K562 (cell line): Measurements from ENCODE around the gene NME2. TPM values are rescaled to one million over a fixed set of nuclear protein-coding genes. Genes with fewer than 3 reads are reported as not detected.

Experiments used
- ATF1 ChIP-seq, 2 experiments: fragments of 450-650 bp in 1 of 2; IDR thresholded peaks; 2 replicates each; pipeline ENCODE4 v1.6.1; 2016; ENCODE audit warnings: missing compliant biosample characterization in 1 of 2, missing genetic modification characterization in 1 of 2
- CBFA2T3 ChIP-seq: fragments of 450-650 bp; IDR thresholded peaks from 2 replicates; pipeline ENCODE4 v1.6.1; 2017
- COPS2 ChIP-seq: fragments of 450-650 bp; conservative IDR thresholded peaks from 2 replicates; pipeline ENCODE4 v1.6.1; 2016; ENCODE audit warnings: mild to moderate bottlenecking, moderate library complexity
- GTF2F1 ChIP-seq: IDR thresholded peaks from 2 replicates; pipeline ENCODE4 v1.6.1; 2011; ENCODE audit warnings: low read depth, low read length, improper control_type of control experiment
- JUN ChIP-seq, 2 experiments: sonication (generic) in 1 of 2; formaldehyde crosslinking in 1 of 2; IDR thresholded peaks; 2 replicates each; pipeline versions ENCODE4 v1.6.1 to v1.8.0; 2012 to 2022; ENCODE audit warnings: borderline replicate concordance in 2 of 2, mild to moderate bottlenecking in 2 of 2, improper control_type of control experiment in 1 of 2, low read depth in 1 of 2, low read length in 1 of 2, missing genetic modification reagents in 1 of 2
- KLF1 ChIP-seq: fragments of 450-650 bp; IDR thresholded peaks from 2 replicates; pipeline ENCODE4 v1.6.1; 2016; ENCODE audit warnings: missing genetic modification characterization, missing compliant biosample characterization
- LARP7 ChIP-seq: fragments of 450-650 bp; IDR thresholded peaks from 2 replicates; pipeline ENCODE4 v1.6.1; 2016
- NONO ChIP-seq, 2 experiments: fragments of 200-400 bp in 1 of 2; fragments of 450-650 bp in 1 of 2; formaldehyde crosslinking in 1 of 2; IDR thresholded peaks; 2 replicates each; pipeline ENCODE4 v1.6.1; 2017; ENCODE audit warnings: low read depth in 2 of 2, mild to moderate bottlenecking in 2 of 2, moderate library complexity in 2 of 2, low read length in 1 of 2
- POLR2AphosphoS5 ChIP-seq: IDR thresholded peaks from 2 replicates; pipeline ENCODE4 v1.6.1; 2011; ENCODE audit warnings: mild to moderate bottlenecking, low read depth, low read length, moderate library complexity; ENCODE audit not compliant: control insufficient read depth, insufficient read depth
- POLR3A ChIP-seq: IDR thresholded peaks from 2 replicates; pipeline ENCODE4 v1.6.1; 2011; ENCODE audit warnings: borderline replicate concordance, mild to moderate bottlenecking, moderate library complexity; ENCODE audit not compliant: insufficient read length, insufficient read depth; ENCODE audit errors: extremely low read depth
- RBFOX2 ChIP-seq: fragments of 200-400 bp; formaldehyde crosslinking; IDR thresholded peaks from 2 replicates; pipeline ENCODE4 v1.6.1; 2017; ENCODE audit warnings: low read depth, mild to moderate bottlenecking, low read length, moderate library complexity
- SETDB1 ChIP-seq: IDR thresholded peaks from one replicate; pipeline ENCODE4 v1.6.1; 2012; ENCODE audit warnings: low read length, control low read depth, inconsistent platforms
- TCFL5 ChIP-seq: fragments of 250-450 bp; sonication (Bioruptor Pico); conservative IDR thresholded peaks from 2 replicates; pipeline ENCODE4 v1.6.1; 2021; ENCODE audit warnings: mild to moderate bottlenecking, moderate library complexity, matching md5 sums
- ZC3H4 ChIP-seq: sonication (generic); formaldehyde crosslinking; IDR thresholded peaks from 2 replicates; pipeline ENCODE4 v1.9.0; 2021; ENCODE audit warnings: missing genetic modification reagents, borderline replicate concordance
- ZNF197 ChIP-seq: fragments of 200-800 bp; sonication (Bioruptor generic); IDR thresholded peaks from 2 replicates; pipeline ENCODE4 v1.6.1; 2016; ENCODE audit warnings: low read depth, missing genetic modification characterization, missing compliant biosample characterization
- ZNF316 ChIP-seq: fragments of 450-650 bp; IDR thresholded peaks from 2 replicates; pipeline ENCODE4 v1.6.1; 2016
- ZNF696 ChIP-seq: fragments of 250-450 bp; sonication (Bioruptor Pico); conservative IDR thresholded peaks from 2 replicates; pipeline ENCODE4 v1.4.0; 2020; ENCODE audit warnings: mild to moderate bottlenecking, moderate library complexity
- polyA plus RNA-seq, 8 experiments: library from polyadenylated mRNA; depleted of rRNA in 4 of 8; stranded (reverse) in 5 of 8; unstranded in 3 of 8; fragments of >200 nt; fragmentation: Nextera tagmentation in 2 of 8; fragmentation: Illumina TruSeq in 1 of 8; extraction: Ambion mirVana in 2 of 8; extraction: Trizol in 1 of 8; gene quantifications; 2 replicates each; pipeline versions ENCODE4 v1.2.1 to v1.2.3, GENCODE V29; 2011 to 2014; ENCODE audit warnings: inconsistent platforms in 1 of 8, missing spikeins in 1 of 8
- total RNA-seq, 7 experiments: library from RNA; depleted of rRNA in 6 of 7; stranded (reverse); fragments of >200 nt in 6 of 7; fragmentation: Illumina TruSeq in 2 of 7; extraction: Trizol in 2 of 7; gene quantifications; 2 replicates each; pipeline versions ENCODE4 v1.2.1 to v1.2.3, GENCODE V29; 2011 to 2021; ENCODE audit warnings: low replicate concordance in 1 of 7
- TF ChIP-seq, protein P1 (sequence below): fragments of 450-650 bp; formaldehyde crosslinking; IDR thresholded peaks from 2 replicates; pipeline ENCODE4 v1.4.0; 2020; ENCODE audit warnings: mild to moderate bottlenecking, moderate library complexity
- TF ChIP-seq, protein P2 (sequence below), 3 experiments: fragments of 200-800 bp in 1 of 3; fragments of 250-450 bp in 1 of 3; fragments of 450-650 bp in 1 of 3; sonication (Bioruptor Pico) in 1 of 3; sonication (Bioruptor generic) in 1 of 3; formaldehyde crosslinking in 1 of 3; IDR thresholded peaks; 2 replicates each; pipeline versions ENCODE4 v1.6.1 to v1.8.0; 2016 to 2022; ENCODE audit warnings: mild to moderate bottlenecking in 2 of 3, missing genetic modification characterization in 2 of 3, missing compliant biosample characterization in 1 of 3, moderate library complexity in 1 of 3

The NME2 gene
- total and polyA plus RNA-seq, 9 of the 15 experiments (the other 6 are each of a cell fraction or from before 2014, with no cell fraction given): 684 to 1,202 (median 924) TPM

DNA sequence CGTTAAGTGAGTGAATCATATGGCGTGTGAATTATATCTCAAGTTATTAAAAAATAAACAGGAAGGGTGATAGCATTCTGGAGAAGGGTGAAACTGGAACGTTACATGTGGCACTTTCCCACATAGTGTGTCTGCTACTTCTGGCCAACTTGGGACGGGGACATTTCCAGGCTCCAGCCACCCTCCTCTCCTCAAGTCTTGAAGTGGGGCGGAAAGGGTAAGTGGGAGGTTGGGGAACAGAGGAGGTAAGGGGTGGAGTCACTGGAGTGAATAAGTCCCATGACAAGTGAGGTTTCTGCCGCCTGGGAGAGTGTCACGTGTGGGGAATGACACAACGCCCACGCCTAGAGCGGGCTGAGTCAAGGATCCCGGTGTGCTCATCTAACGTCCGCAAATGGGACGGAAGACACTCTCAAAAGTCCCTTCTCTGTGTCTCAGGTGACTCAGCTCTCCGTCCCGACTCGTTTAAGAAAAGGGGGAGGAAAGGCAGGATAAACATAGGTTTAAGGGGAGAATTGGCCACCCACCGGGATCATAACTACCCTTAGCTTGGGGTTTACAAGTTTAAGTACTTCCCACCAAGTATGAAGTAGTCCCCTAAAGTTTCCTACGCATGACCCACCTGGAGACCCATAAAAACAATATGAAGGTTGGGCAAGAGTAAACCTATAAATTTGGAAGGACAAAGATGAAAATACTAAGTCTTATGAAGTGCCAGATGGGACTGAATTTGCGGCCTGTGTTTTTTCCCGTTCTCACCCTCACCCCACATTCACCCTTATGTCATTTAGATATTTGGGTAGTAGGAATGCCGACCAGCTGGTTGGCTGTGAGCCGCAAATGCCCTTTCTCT, 44.4 kb upstream of the NME2 start (continued):
- no peak for TF ChIP-seq POLR3A
- TF ChIP-seq CBFA2T3: peak; percentile 48; the same call in 1 of the 2 replicates
- TF ChIP-seq ZNF197 (CRISPR knock-in tag): no peak
- TF ChIP-seq COPS2: no peak
- TF ChIP-seq ZNF696 (CRISPR knock-in tag): no peak
- TF ChIP-seq TCFL5: no peak
- TF ChIP-seq ATF1 (CRISPR knock-in tag; IDR thresholded peaks at IDR 0.05): no peak
- peak; percentile 80 for TF ChIP-seq ATF1 (tag; IDR thresholded peaks at IDR 0.05)
- peak; percentile 67; the same call in 1 of the 2 replicates for TF ChIP-seq KLF1 (tag)
- TF ChIP-seq SETDB1: peak; percentile 75
- TF ChIP-seq RBFOX2: peak; percentile 77
- TF ChIP-seq, protein P1, sequence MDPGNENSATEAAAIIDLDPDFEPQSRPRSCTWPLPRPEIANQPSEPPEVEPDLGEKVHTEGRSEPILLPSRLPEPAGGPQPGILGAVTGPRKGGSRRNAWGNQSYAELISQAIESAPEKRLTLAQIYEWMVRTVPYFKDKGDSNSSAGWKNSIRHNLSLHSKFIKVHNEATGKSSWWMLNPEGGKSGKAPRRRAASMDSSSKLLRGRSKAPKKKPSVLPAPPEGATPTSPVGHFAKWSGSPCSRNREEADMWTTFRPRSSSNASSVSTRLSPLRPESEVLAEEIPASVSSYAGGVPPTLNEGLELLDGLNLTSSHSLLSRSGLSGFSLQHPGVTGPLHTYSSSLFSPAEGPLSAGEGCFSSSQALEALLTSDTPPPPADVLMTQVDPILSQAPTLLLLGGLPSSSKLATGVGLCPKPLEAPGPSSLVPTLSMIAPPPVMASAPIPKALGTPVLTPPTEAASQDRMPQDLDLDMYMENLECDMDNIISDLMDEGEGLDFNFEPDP (CRISPR knock-in tag): no peak
- peak; percentile 78; the same call in 1 of the 2 replicates for TF ChIP-seq GTF2F1
- TF ChIP-seq NONO (IDR thresholded peaks at IDR 0.05; ENCODE audit: low read depth in 2 of 2, low read length in 1 of 2): 0 out of 4 replicates have a peak, but pooled peaks of 1 of the 2 experiments have one; percentile 39
- 0 out of 2 replicates have a peak, but pooled peaks have one; percentile 48 for TF ChIP-seq ZC3H4 (CRISPR knock-in tag)
- peak; percentile 82 for TF ChIP-seq ZNF316
- TF ChIP-seq, protein P2, sequence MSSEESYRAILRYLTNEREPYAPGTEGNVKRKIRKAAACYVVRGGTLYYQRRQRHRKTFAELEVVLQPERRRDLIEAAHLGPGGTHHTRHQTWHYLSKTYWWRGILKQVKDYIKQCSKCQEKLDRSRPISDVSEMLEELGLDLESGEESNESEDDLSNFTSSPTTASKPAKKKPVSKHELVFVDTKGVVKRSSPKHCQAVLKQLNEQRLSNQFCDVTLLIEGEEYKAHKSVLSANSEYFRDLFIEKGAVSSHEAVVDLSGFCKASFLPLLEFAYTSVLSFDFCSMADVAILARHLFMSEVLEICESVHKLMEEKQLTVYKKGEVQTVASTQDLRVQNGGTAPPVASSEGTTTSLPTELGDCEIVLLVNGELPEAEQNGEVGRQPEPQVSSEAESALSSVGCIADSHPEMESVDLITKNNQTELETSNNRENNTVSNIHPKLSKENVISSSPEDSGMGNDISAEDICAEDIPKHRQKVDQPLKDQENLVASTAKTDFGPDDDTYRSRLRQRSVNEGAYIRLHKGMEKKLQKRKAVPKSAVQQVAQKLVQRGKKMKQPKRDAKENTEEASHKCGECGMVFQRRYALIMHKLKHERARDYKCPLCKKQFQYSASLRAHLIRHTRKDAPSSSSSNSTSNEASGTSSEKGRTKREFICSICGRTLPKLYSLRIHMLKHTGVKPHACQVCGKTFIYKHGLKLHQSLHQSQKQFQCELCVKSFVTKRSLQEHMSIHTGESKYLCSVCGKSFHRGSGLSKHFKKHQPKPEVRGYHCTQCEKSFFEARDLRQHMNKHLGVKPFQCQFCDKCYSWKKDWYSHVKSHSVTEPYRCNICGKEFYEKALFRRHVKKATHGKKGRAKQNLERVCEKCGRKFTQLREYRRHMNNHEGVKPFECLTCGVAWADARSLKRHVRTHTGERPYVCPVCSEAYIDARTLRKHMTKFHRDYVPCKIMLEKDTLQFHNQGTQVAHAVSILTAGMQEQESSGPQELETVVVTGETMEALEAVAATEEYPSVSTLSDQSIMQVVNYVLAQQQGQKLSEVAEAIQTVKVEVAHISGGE (CRISPR knock-in tag; IDR thresholded peaks at IDR 0.05): peak in 1 of 3 experiments; percentile 70; a peak in 2 of 6 replicates
- TF ChIP-seq LARP7: no peak
- peak; percentile 93; the same call in 1 of the 2 replicates for TF ChIP-seq JUN (IDR thresholded peaks at IDR 0.05; ENCODE audit: borderline replicate concordance, low read depth, low read length)
- TF ChIP-seq JUN (CRISPR knock-in tag; IDR thresholded peaks at IDR 0.05; ENCODE audit: borderline replicate concordance): no peak; the same call in 1 of the 2 replicates
- peak; percentile 99 for TF ChIP-seq POLR2AphosphoS5
